HEK293T (cell line): ENCODE measurements around the gene PTCD3.

ENCODE experiments used
- CTCF ChIA-PET: fragments of 350-600 bp; formaldehyde crosslinking; extraction: SDS; loops from one replicate; lab custom pipeline; 2021; ENCODE audit warnings: antibody characterized with exemption, inconsistent platforms; lab: Yijun Ruan, JAX
- POLR2A ChIA-PET: fragments of 350-600 bp; formaldehyde crosslinking; extraction: SDS; loops from one replicate; lab custom pipeline; 2020; ENCODE audit warnings: antibody characterized with exemption, inconsistent platforms; lab: Yijun Ruan, JAX
- DNase-seq: peaks from one replicate; pipeline ENCODE4 v3.0.0; 2012; ENCODE audit warnings: mixed read lengths; ENCODE audit errors: extremely low spot score
- ARNT ChIP-seq: fragments of 450-650 bp; IDR thresholded peaks from 2 replicates; pipeline ENCODE4 v1.6.1; 2017; ENCODE audit warnings: mild to moderate bottlenecking
- BHLHE40 ChIP-seq: fragments of 450-650 bp; IDR thresholded peaks from 2 replicates; pipeline ENCODE4 v1.6.1; 2016; ENCODE audit warnings: mild to moderate bottlenecking, moderate library complexity, borderline replicate concordance
- CTBP1 ChIP-seq: fragments of 450-650 bp; IDR thresholded peaks from 2 replicates; pipeline ENCODE4 v1.6.1; 2016; ENCODE audit warnings: borderline replicate concordance
- ELF4 ChIP-seq: fragments of 450-650 bp; IDR thresholded peaks from 2 replicates; pipeline ENCODE4 v1.6.1; 2017; ENCODE audit warnings: antibody characterized with exemption
- FOXA1 ChIP-seq: fragments of 450-650 bp; IDR thresholded peaks from 2 replicates; pipeline ENCODE4 v1.6.1; 2016; ENCODE audit warnings: mild to moderate bottlenecking
- FOXK2 ChIP-seq: fragments of 450-650 bp; IDR thresholded peaks from 2 replicates; pipeline ENCODE4 v1.6.1; 2016; ENCODE audit warnings: mild to moderate bottlenecking
- FOXM1 ChIP-seq: fragments of 450-650 bp; IDR thresholded peaks from 2 replicates; pipeline ENCODE4 v1.6.1; 2017; ENCODE audit warnings: mild to moderate bottlenecking, borderline replicate concordance
- HDGF ChIP-seq: fragments of 450-650 bp; IDR thresholded peaks from 2 replicates; pipeline ENCODE4 v1.6.1; 2017; ENCODE audit warnings: antibody characterized with exemption, borderline replicate concordance
- L3MBTL2 ChIP-seq: fragments of 450-650 bp; conservative IDR thresholded peaks from 2 replicates; pipeline ENCODE4 v1.6.1; 2016; ENCODE audit warnings: mild to moderate bottlenecking
- LEF1 ChIP-seq: fragments of 450-650 bp; IDR thresholded peaks from 2 replicates; pipeline ENCODE4 v1.6.1; 2017; ENCODE audit warnings: mild to moderate bottlenecking, borderline replicate concordance
- NFRKB ChIP-seq: fragments of 450-650 bp; IDR thresholded peaks from 2 replicates; pipeline ENCODE4 v1.6.1; 2016; ENCODE audit warnings: mild to moderate bottlenecking, moderate library complexity
- SP1 ChIP-seq: fragments of 450-650 bp; IDR thresholded peaks from 2 replicates; pipeline ENCODE4 v1.6.1; 2017
- SUZ12 ChIP-seq: fragments of 450-650 bp; IDR thresholded peaks from 2 replicates; pipeline ENCODE4 v1.6.1; 2016; ENCODE audit warnings: mild to moderate bottlenecking
- TARDBP ChIP-seq: fragments of 450-650 bp; IDR thresholded peaks from 2 replicates; pipeline ENCODE4 v1.6.1; 2016
- ZNF384 ChIP-seq: fragments of 450-650 bp; IDR thresholded peaks from 2 replicates; pipeline ENCODE4 v1.6.1; 2016
- TF ChIP-seq, protein P1 (sequence below): fragments of 450-650 bp; IDR thresholded peaks from 2 replicates; pipeline ENCODE4 v1.6.1; 2016

Gene PTCD3

GRCh38 chr2:86123328-86123925, 17.4 kb downstream of the PTCD3 start:
- ChIA-PET POLR2A (no interaction called here), CTCF (no interaction called here)
- DNase-seq: no peak
- TF ChIP-seq TARDBP (no peak), L3MBTL2 (no peak), FOXA1 (no peak), LEF1 (no peak), BHLHE40 (no peak), ELF4 (no peak)

DNA sequence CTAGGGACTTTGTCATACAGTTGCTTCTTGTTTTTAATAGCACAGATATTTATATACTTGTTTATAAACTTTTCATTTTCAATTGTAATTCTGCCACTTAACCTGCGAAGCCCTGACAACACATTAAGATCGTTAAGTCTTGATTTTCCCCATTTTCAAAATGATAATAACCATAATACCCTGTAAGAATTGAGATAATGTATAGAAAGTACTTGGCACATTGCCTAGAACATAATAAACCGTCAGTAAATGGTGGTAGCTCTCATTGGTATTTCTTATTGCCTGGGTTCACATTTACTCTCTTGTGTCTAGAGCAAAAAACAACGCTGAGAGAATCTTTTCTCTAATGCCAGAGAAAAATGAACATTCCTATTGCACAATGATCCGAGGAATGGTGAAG, 18.6 kb downstream of the PTCD3 start:
- ChIA-PET POLR2A (no interaction called here), CTCF (no interaction called here)
- no peak for DNase-seq
- no peak for TF ChIP-seq ELF4

GRCh38 chr2:86134709-86135108, 28.7 kb downstream of the PTCD3 start:
- DNase-seq: no peak
- POLR2A ChIA-PET: no interaction called here
- TF ChIP-seq HDGF (no peak), SP1 (no peak), ZNF384 (no peak), FOXM1 (no peak), SUZ12 (no peak), L3MBTL2 (no peak), ARNT (no peak), BHLHE40 (no peak), FOXK2 (no peak)
- CTCF ChIA-PET: no interaction called here

GRCh38 chr2:86135653-86136052, 29.6 kb downstream of the PTCD3 start:
- no peak for TF ChIP-seq CTBP1
- no peak for TF ChIP-seq BHLHE40
- TF ChIP-seq, protein P1, sequence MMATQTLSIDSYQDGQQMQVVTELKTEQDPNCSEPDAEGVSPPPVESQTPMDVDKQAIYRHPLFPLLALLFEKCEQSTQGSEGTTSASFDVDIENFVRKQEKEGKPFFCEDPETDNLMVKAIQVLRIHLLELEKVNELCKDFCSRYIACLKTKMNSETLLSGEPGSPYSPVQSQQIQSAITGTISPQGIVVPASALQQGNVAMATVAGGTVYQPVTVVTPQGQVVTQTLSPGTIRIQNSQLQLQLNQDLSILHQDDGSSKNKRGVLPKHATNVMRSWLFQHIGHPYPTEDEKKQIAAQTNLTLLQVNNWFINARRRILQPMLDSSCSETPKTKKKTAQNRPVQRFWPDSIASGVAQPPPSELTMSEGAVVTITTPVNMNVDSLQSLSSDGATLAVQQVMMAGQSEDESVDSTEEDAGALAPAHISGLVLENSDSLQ: no peak
- no peak for TF ChIP-seq HDGF
- TF ChIP-seq LEF1: no peak
- no peak for TF ChIP-seq FOXK2
- no peak for TF ChIP-seq ARNT
- TF ChIP-seq SUZ12: no peak
- DNase-seq: no peak
- ChIA-PET POLR2A (no interaction called here), CTCF (interaction anchor here (0.6 kb wide), 1 partner anchor 69 kb away, joined by 3 read pairs; no protein-coding TSS in a partner anchor)

DNA sequence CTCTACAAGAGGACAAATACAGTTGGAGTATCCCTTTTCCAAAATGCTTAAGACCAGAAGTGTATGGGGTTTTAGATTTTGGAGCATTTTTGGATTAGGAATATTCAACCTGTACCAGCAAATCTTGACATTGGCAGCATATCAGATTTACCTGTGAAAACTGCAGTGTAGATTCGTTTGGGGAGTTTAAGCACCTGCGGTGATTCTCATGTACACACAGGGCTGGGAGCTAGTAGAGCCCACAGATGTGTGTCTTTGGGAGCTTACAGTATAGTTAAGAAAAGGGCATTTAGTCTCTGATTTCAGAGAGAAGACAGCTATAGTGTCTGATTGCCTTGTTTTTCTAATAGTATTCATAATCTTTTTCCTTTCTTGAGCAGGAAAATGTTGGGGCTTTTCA, 30.1 kb downstream of the PTCD3 start:
- ChIA-PET POLR2A (no interaction called here), CTCF (no interaction called here)
- no peak for DNase-seq
- TF ChIP-seq ZNF384 (no peak), ARNT (no peak), ELF4 (no peak), CTBP1 (no peak), LEF1 (no peak), BHLHE40 (no peak), HDGF (no peak), L3MBTL2 (no peak), SP1 (no peak), NFRKB (no peak), FOXK2 (no peak), SUZ12 (no peak), FOXM1 (no peak), TARDBP (no peak), FOXA1 (no peak)
- TF ChIP-seq, protein P1: no peak

- DNase-seq: no peak
- POLR2A ChIA-PET: no interaction called here
- TF ChIP-seq SP1: no peak
- no peak for TF ChIP-seq FOXK2
- no peak for TF ChIP-seq CTBP1
- TF ChIP-seq L3MBTL2: no peak
- no peak for TF ChIP-seq ARNT
- TF ChIP-seq LEF1: no peak
- TF ChIP-seq HDGF: no peak
- TF ChIP-seq BHLHE40: no peak
- TF ChIP-seq FOXM1: no peak
- no peak for TF ChIP-seq FOXA1
- no peak for TF ChIP-seq ZNF384
- TF ChIP-seq, protein P1: no peak
- no peak for TF ChIP-seq TARDBP
- no peak for TF ChIP-seq NFRKB
- TF ChIP-seq ELF4: no peak
- TF ChIP-seq SUZ12: no peak
- CTCF ChIA-PET: interaction anchor here (0.7 kb wide), 1 partner anchor 275 kb away, joined by 3 read pairs; no protein-coding TSS in a partner anchor
Measured at GRCh38 chr2:86138736-86139625, 32.9 kb downstream of the PTCD3 start.
